GM18508 (cell line): ENCODE data around the gene TMEM17.
"Not testable (repeated sequence)": the region's sequence is repeated elsewhere in the genome, so short reads cannot be mapped to it uniquely, and the experiment has no call there.

ENCODE experiments used
- ATAC-seq: cut with Tn5 transposase; IDR thresholded peaks from one replicate; pipeline ENCODE4 v1.9.1; 2021; ENCODE audit warnings: moderate number of reproducible peaks; ENCODE audit not compliant: insufficient read depth, unreplicated experiment

The TMEM17 gene

GRCh38 chr2:62505750-62506420, at the start of gene TMEM17:
TMEM17 (minus strand) TSS chr2:62506195; CDS start chr2:62506129, 66 bp downstream.
- peak; percentile 66 for ATAC-seq

DNA sequence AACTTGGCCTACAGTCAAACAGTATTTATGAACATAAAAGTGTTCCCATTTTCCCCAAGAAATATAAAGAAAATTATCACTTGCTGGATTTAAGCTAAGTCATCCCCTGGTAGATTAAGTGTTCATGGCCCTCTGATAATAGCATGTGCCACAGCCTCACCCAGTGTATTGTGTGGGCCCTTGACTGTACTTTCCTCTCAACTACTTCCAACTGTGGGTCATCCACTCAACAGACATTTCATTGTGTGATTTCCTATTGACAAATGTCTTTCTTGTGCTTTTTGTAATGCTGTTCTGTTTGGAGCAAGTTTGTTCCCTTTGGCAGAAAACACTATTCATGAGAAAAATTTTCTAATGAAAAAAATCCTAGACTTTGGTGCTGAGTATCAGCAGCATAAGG, 48.4 kb upstream of the TMEM17 start:
- no peak for ATAC-seq

DNA sequence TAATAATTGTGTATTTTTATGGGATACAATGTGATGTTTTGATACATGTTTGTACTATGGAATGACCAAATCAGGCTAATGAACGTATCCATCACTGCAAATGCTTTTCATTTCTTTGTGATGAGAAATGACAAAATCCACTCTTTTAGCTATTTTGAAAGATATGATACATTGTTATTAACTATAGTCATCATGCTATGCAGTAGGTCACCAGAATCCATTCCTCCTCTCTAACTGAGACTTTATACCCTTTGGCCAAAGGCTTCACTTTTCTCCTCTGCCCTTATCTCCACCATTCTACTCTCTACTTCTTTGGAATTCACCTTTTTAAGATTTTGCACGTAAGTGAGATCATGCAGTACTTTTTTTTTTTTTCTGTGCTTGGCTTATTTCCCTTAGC, 44.5 kb upstream of the TMEM17 start:
- no peak for ATAC-seq

- no peak for ATAC-seq
These were observed 41.9 kb upstream of the TMEM17 start for GRCh38 chr2:62547854-62548253.

DNA sequence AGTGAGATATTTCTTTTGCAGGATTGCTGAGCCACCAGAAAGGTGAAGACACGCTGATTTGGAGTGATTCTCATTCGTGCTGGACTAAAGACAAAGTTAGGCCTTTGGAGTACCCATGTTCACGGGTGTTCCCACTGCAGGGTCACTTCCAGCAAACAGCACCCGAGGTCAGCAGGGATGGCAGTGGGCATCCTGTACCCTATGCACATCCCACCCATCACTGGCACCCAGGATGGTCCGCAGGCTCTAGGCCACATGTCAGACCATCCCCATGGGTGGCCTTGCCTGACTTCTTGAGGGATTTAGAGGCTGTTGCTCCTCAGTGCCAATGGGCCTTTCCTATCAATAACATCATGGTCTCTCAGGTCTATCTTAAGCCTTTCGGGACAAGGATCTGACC, 39.3 kb upstream of the TMEM17 start:
- ATAC-seq = no peak

DNA sequence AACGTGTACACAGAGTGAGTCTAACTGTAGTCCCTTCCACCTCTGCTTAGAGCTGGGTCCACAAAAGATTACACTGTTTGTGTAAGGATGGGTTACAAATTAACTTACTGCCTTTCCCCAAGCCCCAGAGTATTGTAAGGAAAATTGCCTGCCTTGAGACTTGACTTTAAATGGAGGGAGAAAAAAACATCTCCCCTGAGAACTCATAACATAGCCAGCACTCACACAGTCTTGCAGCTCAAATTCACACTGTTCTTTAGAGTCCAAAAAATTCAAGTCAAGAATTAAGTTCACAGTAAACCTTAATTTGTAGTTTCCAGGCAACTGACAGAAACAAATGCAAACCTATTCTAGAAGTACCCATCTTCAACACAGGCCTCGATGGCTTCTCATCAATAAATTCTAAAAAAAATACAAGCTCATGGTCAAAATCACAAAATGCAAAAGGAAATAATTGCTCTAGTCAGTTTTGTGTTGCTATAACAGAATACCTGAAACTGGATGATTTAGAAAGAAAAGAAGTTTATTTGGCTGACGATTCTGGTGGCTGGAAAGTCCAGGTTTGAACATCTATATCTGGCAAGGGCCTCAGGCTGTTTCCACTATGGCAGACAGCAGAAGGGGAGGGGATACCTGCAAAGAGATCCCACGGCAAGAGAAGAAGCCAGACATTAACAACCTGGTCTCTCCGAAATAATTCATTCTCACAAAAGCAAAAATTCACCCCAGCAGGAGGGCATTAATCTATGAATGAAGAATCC, 34.6 kb upstream of the TMEM17 start:
- ATAC-seq = no peak

- no peak for ATAC-seq
These were observed 33.8 kb upstream of the TMEM17 start for GRCh38 chr2:62539606-62540407.

DNA sequence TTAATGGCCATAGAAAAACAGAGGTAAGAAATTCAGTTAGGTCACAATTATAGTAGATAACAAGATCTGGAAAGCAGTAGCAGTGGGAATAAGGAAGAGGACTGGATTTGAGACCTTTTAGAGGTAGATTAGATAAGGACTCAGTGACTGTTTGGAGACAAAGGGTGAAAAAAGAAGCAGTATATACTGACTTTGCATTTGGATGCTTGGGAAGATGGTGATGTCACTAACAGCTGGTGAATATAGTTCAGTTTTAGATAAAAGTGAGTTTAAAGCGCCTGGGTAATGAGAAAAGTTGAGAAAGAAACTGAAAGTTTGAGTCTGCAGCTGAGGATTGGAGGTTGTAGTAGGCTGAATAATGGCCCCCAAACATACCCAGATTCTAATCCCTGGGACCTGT, 32.8 kb upstream of the TMEM17 start:
- no peak for ATAC-seq

DNA sequence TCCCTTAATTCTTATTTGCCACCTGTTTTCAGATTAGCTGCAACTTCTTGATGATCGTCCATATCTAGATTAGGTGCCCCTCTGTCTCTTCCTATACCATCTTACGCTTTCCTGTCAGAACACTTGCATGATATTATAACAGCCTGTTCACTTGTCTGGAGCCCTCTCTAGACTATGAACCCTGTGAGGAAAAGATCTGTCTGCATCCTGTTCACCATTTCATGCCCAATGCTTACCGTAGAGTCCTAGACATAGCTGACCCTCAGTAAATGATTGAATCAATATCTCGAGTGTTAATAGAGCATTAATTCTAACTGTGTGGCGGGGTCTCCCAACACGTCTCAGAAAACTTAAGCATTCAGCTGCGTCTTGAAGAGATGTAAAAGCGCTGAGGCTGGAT, 31.8 kb upstream of the TMEM17 start:
- no peak for ATAC-seq

- ATAC-seq = no peak
These were observed 31.0 kb upstream of the TMEM17 start for GRCh38 chr2:62536873-62537547.

GRCh38 chr2:62535521-62535920, 29.5 kb upstream of the TMEM17 start:
- not testable (repeated sequence) for ATAC-seq

DNA sequence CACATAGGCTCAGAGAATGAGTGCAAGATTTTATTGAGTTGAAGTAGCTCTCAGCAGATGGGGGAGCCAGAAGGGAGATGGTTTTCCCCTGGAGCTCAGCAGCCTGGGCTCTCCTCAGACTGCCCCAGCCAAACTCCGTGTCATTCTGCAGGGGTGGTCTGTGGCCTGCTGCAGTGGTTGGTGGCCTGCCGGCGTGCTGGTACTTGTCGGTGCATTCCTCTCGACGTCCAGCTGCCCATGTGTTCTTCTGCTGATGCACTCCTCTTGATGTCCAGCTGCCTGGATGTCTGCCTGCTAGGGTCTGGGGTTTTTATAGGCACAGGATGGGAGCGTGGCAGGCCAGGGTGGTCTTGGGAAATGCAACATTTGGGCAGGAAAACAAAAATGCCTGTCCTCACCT, 25.6 kb upstream of the TMEM17 start:
- no peak for ATAC-seq

DNA sequence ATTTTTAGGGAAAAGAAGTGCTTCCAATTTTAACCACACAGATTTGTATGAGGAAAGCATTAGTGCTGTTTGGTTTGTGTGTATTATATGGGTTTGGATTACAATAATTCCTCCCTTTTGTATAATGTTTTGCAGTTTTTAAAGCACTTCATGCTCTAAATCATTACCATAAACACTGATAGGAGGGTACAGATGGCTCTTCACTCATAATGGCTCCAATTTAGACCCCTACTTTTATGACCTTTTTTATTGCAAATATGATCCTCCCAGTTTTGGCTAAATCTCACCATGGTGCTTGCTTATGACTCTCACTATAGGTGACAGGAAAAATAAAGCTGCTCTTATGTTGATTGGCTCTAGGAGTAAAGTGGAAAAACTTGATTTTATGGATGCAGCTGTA, 23.8 kb upstream of the TMEM17 start:
- no peak for ATAC-seq

DNA sequence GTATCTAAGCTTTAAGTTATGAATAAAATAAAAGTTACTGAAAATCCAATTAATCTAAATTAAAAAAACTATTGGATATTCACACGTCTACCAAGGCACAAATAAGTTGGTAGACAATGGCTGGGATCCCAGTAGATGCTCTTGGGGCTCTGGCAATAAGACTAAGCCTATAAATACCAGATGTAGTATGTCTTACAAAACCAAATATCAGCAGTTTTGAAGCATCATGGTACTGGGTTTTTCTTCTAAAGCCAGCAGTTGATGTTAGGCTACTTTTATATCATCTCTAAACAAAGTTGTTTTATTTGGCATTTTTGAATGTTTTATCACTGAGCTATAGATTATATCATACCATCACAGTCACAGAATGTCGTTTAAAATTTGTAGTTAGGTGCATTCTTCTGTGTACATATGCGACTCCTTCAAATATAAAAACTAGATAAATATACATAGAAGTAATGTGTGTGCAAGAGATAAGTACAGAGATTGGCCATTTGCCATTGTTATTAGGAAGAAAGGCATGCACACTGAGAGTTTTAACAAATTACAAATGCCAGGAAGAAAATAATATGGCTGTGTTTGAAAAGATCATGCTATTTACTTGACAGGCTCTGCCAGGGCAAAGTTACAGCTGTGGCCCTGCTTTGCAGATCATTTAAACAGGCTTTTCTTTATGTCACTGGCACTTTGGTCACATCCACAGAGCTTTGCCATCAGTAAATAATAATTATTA, 21.6 kb upstream of the TMEM17 start:
- ATAC-seq = no peak

DNA sequence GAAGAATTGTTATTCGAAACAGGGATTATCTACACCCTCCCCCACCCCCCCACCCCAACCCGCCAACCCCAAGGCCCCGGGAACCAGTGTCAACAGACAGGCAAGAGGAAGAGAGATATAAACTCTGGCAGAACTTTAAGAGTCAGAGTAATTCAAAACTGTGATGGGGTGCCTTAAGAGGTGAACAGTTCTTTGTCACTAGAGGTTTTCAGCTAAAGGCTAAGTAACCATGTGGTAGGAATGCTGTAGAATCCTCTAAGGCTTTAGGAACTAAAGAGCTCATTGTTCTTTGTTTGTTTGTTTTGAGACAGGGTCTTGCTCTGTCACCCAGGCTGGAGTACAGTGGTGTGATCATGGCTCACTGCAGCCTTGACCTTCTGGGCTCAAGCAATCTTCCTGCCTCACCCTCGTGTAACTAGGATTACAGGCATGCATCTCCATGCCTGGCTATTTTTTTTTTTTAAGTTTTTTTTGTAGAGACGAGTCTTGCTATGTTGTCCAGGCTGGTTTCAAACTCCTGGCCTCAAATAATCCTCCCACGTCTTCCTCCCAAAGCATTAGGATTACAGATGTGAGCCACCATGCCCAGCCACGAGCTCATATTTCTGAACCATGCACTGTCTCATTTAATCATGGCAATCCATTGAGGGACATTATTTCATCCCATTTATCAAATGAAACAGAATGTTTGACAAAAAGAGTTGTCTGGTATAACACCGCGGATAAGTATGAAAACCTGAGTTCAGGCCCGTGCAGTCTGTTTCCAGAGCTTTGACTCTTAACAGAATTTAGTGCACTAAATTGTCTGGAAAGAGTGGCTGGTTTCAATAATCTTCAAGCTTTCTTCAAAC, 20.8 kb upstream of the TMEM17 start:
- no peak for ATAC-seq

GRCh38 chr2:62525549-62526269, 19.7 kb upstream of the TMEM17 start:
- ATAC-seq = no peak

- no peak for ATAC-seq
These were observed 18.4 kb upstream of the TMEM17 start for GRCh38 chr2:62524293-62524941.

GRCh38 chr2:62521061-62521460, 15.1 kb upstream of the TMEM17 start:
- not testable (repeated sequence) for ATAC-seq
